A673 (cell line): ENCODE results near the gene CYP27C1. TPM values are rescaled to one million over a fixed set of nuclear protein-coding genes. Genes with fewer than 3 reads are reported as not detected.

Source experiments
- BruUV-seq: library from RNA; stranded (reverse); fragments of 400-500 nt; replicated peaks from 2 replicates; lab custom pipeline; 2021; lab: Mats Ljungman, UMichigan
- CTCF ChIA-PET: fragments of 300-600 bp; sonication (Branson Sonifier 250); formaldehyde crosslinking; loops from one replicate; lab custom pipeline; 2022; ENCODE audit warnings: antibody characterized with exemption; lab: Charles Lee
- POLR2A ChIA-PET: fragments of 300-600 bp; sonication (Branson Sonifier 250); formaldehyde crosslinking; loops from one replicate; lab custom pipeline; 2022; ENCODE audit warnings: antibody characterized with exemption; ENCODE audit not compliant: low non-redundant PET; lab: Charles Lee
- DNase-seq: peaks from one replicate; pipeline ENCODE4 v3.0.0-alpha.2; 2015; ENCODE audit warnings: low spot score
- H3K27ac ChIP-seq: fragments of 200-600 bp; sonication (generic); 2 replicates; pipeline ENCODE4 v1.5.1; 2016; ENCODE audit warnings: mixed run types, low read depth, mild to moderate bottlenecking, mixed read lengths, antibody characterized with exemption, low read length; ENCODE audit not compliant: poor library complexity, severe bottlenecking
- H3K27me3 ChIP-seq: fragments of 200-600 bp; sonication (generic); replicated peaks from 2 replicates; pipeline ENCODE4 v1.6.1; 2017; ENCODE audit warnings: mixed run types, low read depth, mild to moderate bottlenecking, mixed read lengths, antibody characterized with exemption, low read length; ENCODE audit not compliant: insufficient read depth, poor library complexity
- H3K36me3 ChIP-seq: fragments of 200-600 bp; sonication (generic); 2 replicates; pipeline ENCODE4 v1.6.1; 2016; ENCODE audit warnings: mixed run types, mild to moderate bottlenecking, mixed read lengths, antibody characterized with exemption, low read length; ENCODE audit not compliant: insufficient read depth, poor library complexity, severe bottlenecking
- H3K4me1 ChIP-seq: fragments of 200-600 bp; sonication (generic); 2 replicates; pipeline ENCODE4 v1.6.1; 2017; ENCODE audit warnings: mixed run types, mild to moderate bottlenecking, mixed read lengths, antibody characterized with exemption, low read length; ENCODE audit not compliant: insufficient read depth, poor library complexity, severe bottlenecking
- H3K4me3 ChIP-seq: fragments of 200-600 bp; sonication (generic); 2 replicates; pipeline ENCODE4 v1.5.1; 2016; ENCODE audit warnings: low read depth, mixed run types, mild to moderate bottlenecking, mixed read lengths, low read length; ENCODE audit not compliant: poor library complexity, severe bottlenecking
- H3K9me3 ChIP-seq: fragments of 200-600 bp; sonication (generic); 2 replicates; pipeline ENCODE4 v1.6.1; 2016; ENCODE audit warnings: mixed run types, low read depth, mild to moderate bottlenecking, mixed read lengths, antibody characterized with exemption, low read length; ENCODE audit not compliant: poor library complexity, severe bottlenecking
- EZH2 ChIP-seq: fragments of 200-600 bp; sonication (generic); IDR thresholded peaks from 2 replicates; pipeline ENCODE4 v1.6.1; 2017; ENCODE audit warnings: borderline replicate concordance, low read depth, mild to moderate bottlenecking, mixed read lengths, antibody characterized with exemption, low read length; ENCODE audit not compliant: poor library complexity, severe bottlenecking
- intact Hi-C: fragments of 100-400 bp; cut with micrococcal nuclease; formaldehyde crosslinking; loops from one replicate; pipeline ENCODE4 v1.10.0; 2022; ENCODE audit not compliant: unreplicated experiment
- total RNA-seq: library from RNA; stranded (reverse); gene quantifications from 2 replicates; pipeline ENCODE4 v1.2.3, GENCODE V29; 2021
- TF ChIP-seq, protein P1 (sequence below): fragments of 300-800, 200-600 bp; sonication (generic); conservative IDR thresholded peaks from 2 replicates; pipeline ENCODE4 v1.5.1; 2017; ENCODE audit warnings: low read depth, mild to moderate bottlenecking, antibody characterized with exemption, low read length, moderate library complexity, mixed read lengths

CYP27C1 gene
- total RNA-seq, 1 experiment from 2014 or later: 4.2 TPM

DNA sequence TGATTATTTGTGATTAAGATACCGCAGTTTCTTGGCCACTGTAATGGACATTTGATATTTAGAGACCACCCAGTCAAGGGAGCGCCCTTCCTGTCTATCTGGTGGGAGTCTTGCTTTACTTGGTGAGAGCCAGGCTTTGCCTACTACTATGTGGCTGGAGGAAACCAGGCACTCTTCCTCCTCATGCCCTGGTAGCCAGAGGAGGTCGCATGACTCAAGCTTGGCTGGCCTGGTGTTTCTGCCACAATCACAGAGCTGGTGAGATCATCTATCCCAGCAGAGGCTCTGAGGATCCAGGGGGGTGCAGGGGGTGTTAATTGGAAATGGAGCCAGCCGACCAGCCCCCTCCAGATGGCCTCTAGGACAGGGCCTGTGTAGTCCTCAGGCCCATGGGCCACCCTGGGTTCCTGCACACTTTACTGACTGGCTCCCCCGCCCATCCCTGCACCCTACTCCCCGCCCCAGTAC, 66.4 kb downstream of the CYP27C1 start:
- CTCF ChIA-PET: no interaction called here

DNA sequence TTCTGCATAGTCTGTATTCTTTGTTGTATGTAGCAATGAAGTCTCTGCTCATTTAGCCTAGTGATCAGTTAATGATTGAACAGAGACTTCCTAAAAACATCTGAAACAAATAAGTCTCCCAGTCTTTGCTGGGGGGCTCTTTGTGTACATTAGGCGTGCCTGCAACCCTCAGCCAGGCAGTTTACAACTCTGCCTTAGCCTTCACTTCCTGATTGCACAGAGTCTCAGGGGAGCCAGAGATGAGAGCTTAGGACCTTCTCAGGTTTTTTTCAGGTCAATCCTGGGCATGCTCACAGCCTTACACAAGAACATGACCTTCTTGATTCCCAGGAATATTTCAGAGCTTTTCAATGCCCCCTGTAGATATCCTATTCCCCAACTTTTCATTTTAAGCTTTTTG, 69.1 kb downstream of the CYP27C1 start:
- no peaks in the 10 kb centered on the region for H3K36me3 ChIP-seq

More for the DNA sequence above, 66.4 kb downstream of the CYP27C1 start:
- TF ChIP-seq, protein P1, sequence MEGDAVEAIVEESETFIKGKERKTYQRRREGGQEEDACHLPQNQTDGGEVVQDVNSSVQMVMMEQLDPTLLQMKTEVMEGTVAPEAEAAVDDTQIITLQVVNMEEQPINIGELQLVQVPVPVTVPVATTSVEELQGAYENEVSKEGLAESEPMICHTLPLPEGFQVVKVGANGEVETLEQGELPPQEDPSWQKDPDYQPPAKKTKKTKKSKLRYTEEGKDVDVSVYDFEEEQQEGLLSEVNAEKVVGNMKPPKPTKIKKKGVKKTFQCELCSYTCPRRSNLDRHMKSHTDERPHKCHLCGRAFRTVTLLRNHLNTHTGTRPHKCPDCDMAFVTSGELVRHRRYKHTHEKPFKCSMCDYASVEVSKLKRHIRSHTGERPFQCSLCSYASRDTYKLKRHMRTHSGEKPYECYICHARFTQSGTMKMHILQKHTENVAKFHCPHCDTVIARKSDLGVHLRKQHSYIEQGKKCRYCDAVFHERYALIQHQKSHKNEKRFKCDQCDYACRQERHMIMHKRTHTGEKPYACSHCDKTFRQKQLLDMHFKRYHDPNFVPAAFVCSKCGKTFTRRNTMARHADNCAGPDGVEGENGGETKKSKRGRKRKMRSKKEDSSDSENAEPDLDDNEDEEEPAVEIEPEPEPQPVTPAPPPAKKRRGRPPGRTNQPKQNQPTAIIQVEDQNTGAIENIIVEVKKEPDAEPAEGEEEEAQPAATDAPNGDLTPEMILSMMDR: no peak
- TF ChIP-seq EZH2: no peak
- H3K27ac ChIP-seq: no peak overlapping the region
- POLR2A ChIA-PET: no interaction called here
- H3K4me3 ChIP-seq: no peak overlapping the region
- no peak for DNase-seq
- no peaks in the 10 kb centered on the region for H3K9me3 ChIP-seq
- intact Hi-C loops: no loop called here
- H3K36me3 ChIP-seq: no peaks in the 10 kb centered on the region
- no TSS peak for BruUV-seq
- H3K27me3 ChIP-seq: no peaks in the 10 kb centered on the region
- no peaks in the 10 kb centered on the region for H3K4me1 ChIP-seq

DNA sequence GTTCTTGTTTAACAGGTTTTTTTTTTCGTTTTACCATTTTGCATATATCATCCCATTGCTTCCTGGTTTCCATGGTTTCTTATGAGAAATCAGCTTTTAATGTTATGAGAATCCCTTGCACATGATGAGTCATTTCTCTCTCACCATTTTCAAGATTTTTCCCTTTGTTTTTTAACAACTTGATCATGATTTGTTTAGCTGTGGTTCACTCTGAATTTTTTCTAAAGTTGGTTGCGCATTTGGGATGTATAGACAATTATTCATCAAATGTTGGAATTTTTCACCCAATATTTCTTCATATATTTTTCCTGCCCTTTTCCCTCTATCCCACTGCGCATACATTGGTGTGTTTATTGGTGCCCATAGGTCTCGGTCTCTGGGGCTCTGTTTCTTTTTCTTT, 70.7 kb downstream of the CYP27C1 start:
- H3K27ac ChIP-seq: no peak overlapping the region

More for the DNA sequence above, 69.1 kb downstream of the CYP27C1 start:
- TF ChIP-seq, protein P1: no peak
- no peak for TF ChIP-seq EZH2
- intact Hi-C loops: no loop called here
- Histone ChIP-seq H3K4me3 (no peak overlapping the region), H3K9me3 (no peaks in the 10 kb centered on the region), H3K4me1 (no peaks in the 10 kb centered on the region), H3K27ac (no peak overlapping the region), H3K27me3 (no peaks in the 10 kb centered on the region)
- no TSS peak for BruUV-seq
- ChIA-PET POLR2A (no interaction called here), CTCF (no interaction called here)
- no peak for DNase-seq

More for the DNA sequence above, 70.7 kb downstream of the CYP27C1 start:
- peak; percentile 45 for DNase-seq
- no peaks in the 10 kb centered on the region for H3K4me1 ChIP-seq
- no peaks in the 10 kb centered on the region for H3K36me3 ChIP-seq
- CTCF ChIA-PET: no interaction called here
- no peak for TF ChIP-seq EZH2
- TF ChIP-seq, protein P1: no peak
- intact Hi-C loops: no loop called here
- POLR2A ChIA-PET: no interaction called here
- no peak overlapping the region for H3K4me3 ChIP-seq
- no peaks in the 10 kb centered on the region for H3K9me3 ChIP-seq
- no peaks in the 10 kb centered on the region for H3K27me3 ChIP-seq
- no TSS peak for BruUV-seq
